Activated B cell treated with CpG ODN at 0.5 μM for 24 hours (primary cell): Measurements from ENCODE around the gene RAB3IL1. TPM values are rescaled to one million over a fixed set of nuclear protein-coding genes. Genes with fewer than 3 reads are reported as not detected.
A peak's percentile ranks its signal among the peaks of the same experiment; 100 is the strongest.
"Not testable (repeated sequence)": the region's sequence is repeated elsewhere in the genome, so short reads cannot be mapped to it uniquely, and the experiment has no call there.

ENCODE experiments used
- ATAC-seq: fragments of 200-7000 bp; cut with Tn5 transposase; one replicate; pipeline ENCODE4 v1.10.0; 2021; ENCODE audit warnings: low read depth, mild to moderate bottlenecking, moderate library complexity
- CTCF ChIA-PET: fragments of 350-600 bp; sonication (Branson Sonifier 250); formaldehyde crosslinking; loops from one replicate; lab custom pipeline; 2021; ENCODE audit warnings: antibody characterized with exemption; lab: Charles Lee
- POLR2A ChIA-PET: fragments of 350-600 bp; sonication (Branson Sonifier 250); formaldehyde crosslinking; loops from one replicate; lab custom pipeline; 2021; ENCODE audit warnings: antibody characterized with exemption; lab: Charles Lee
- DNase-seq: peaks from one replicate; pipeline ENCODE4 v3.0.0; 2022
- H3K27ac Mint-ChIP-seq: one replicate; pipeline ENCODE4 v1.8.0; 2020; ENCODE audit warnings: mixed read lengths
- H3K27me3 Mint-ChIP-seq: one replicate; pipeline ENCODE4 v1.8.0; 2021; ENCODE audit warnings: mixed read lengths
- H3K36me3 Mint-ChIP-seq: one replicate; pipeline ENCODE4 v1.8.0; 2021; ENCODE audit warnings: low read depth, mixed read lengths
- H3K4me1 Mint-ChIP-seq: one replicate; pipeline ENCODE4 v1.8.0; 2021; ENCODE audit warnings: mixed read lengths
- H3K4me3 Mint-ChIP-seq: one replicate; pipeline ENCODE4 v1.8.0; 2020; ENCODE audit warnings: mild to moderate bottlenecking, mixed read lengths
- H3K9me3 Mint-ChIP-seq: one replicate; pipeline ENCODE4 v1.8.0; 2020; ENCODE audit warnings: mixed read lengths
- CTCF ChIP-seq: fragments of 200-600 bp; IDR thresholded peaks from one replicate; pipeline ENCODE4 v1.8.0; 2022; ENCODE audit warnings: antibody characterized with exemption, mild to moderate bottlenecking
- intact Hi-C: fragments of 100-400 bp; cut with micrococcal nuclease; formaldehyde crosslinking; loops from one replicate; pipeline ENCODE4 v1.15.1; 2024
- total RNA-seq: library from RNA; stranded (reverse); gene quantifications from 2 replicates; pipeline ENCODE4 v1.2.3, GENCODE V29; 2022

The RAB3IL1 gene
- total RNA-seq, 1 donor from 2014 or later = not detected

GRCh38 chr11:61956191-61957020 lies 39.0 kb upstream of the RAB3IL1 start:
- no peak for DNase-seq
- ATAC-seq = no peak
- ChIA-PET CTCF (interaction anchor here (1.1 to 1.9 kb wide), 2 partner anchors 9 to 126 kb away, joined by 4 to 7 read pairs; no protein-coding TSS in a partner anchor), POLR2A (interaction anchor here (1.2 to 2.3 kb wide), 2 partner anchors 11 to 14 kb away, joined by 3 to 16 read pairs; partner anchors contain the start of gene FTH1)
- Mint-ChIP-seq H3K4me3 (peak overlapping the region; percentile 35), H3K36me3 (peaks cover 9% of the 10 kb centered on the region), H3K9me3 (no peaks in the 10 kb centered on the region), H3K4me1 (peaks cover 33% of the 10 kb centered on the region), H3K27me3 (peaks cover 2% of the 10 kb centered on the region), H3K27ac (no peak overlapping the region)
- TF ChIP-seq CTCF = no peak
- intact Hi-C loops = no loop called here

- peaks cover 29% of the 10 kb centered on the region for H3K4me1 Mint-ChIP-seq
- H3K9me3 Mint-ChIP-seq = no peaks in the 10 kb centered on the region
- no peak for TF ChIP-seq CTCF
- H3K4me3 Mint-ChIP-seq = peak overlapping the region; percentile 68
- ChIA-PET POLR2A (interaction anchor here (0.5 to 2.3 kb wide), 4 partner anchors 12 to 151 kb away, joined by 3 to 16 read pairs (median 4); partner anchors contain the start of gene FTH1), CTCF (interaction anchor here (1.1 to 1.9 kb wide), 2 partner anchors 58 to 126 kb away, joined by 3 to 7 read pairs; no protein-coding TSS in a partner anchor)
- H3K36me3 Mint-ChIP-seq = peaks cover 9% of the 10 kb centered on the region
- peaks cover 2% of the 10 kb centered on the region for H3K27me3 Mint-ChIP-seq
- no peak overlapping the region for H3K27ac Mint-ChIP-seq
- peak; percentile 72 for ATAC-seq
- no peak for DNase-seq
- intact Hi-C loops = loop anchor here (1.0 to 2.0 kb wide), 2 partner anchors 8 to 127 kb away; no protein-coding TSS in a partner anchor
Measured at GRCh38 chr11:61955422-61956135, 38.2 kb upstream of the RAB3IL1 start.

GRCh38 chr11:61954851-61955421 lies 37.6 kb upstream of the RAB3IL1 start:
- H3K9me3 Mint-ChIP-seq = no peaks in the 10 kb centered on the region
- ATAC-seq (peak; percentile 40), DNase-seq (no peak)
- H3K36me3 Mint-ChIP-seq = peaks cover 9% of the 10 kb centered on the region
- H3K4me3 Mint-ChIP-seq = peak overlapping the region; percentile 68
- intact Hi-C loops = loop anchor here (1.0 to 2.0 kb wide), 2 partner anchors 8 to 128 kb away; no protein-coding TSS in a partner anchor
- no peak overlapping the region for H3K27ac Mint-ChIP-seq
- peaks cover 25% of the 10 kb centered on the region for H3K4me1 Mint-ChIP-seq
- POLR2A ChIA-PET = interaction anchor here (0.5 to 2.3 kb wide), 5 partner anchors 13 to 144 kb away, joined by 3 to 16 read pairs (median 4); partner anchors contain the start of gene FTH1
- CTCF ChIA-PET = interaction anchor here (0.6 to 1.9 kb wide), 3 partner anchors 56 to 127 kb away, joined by 3 to 7 read pairs (median 3); no protein-coding TSS in a partner anchor
- TF ChIP-seq CTCF = no peak
- H3K27me3 Mint-ChIP-seq = peaks cover 2% of the 10 kb centered on the region

- intact Hi-C loops = loop anchor here (2.0 kb wide), 1 partner anchor 129 kb away; no protein-coding TSS in a partner anchor
- Mint-ChIP-seq H3K4me1 (peaks cover 25% of the 10 kb centered on the region), H3K27me3 (peaks cover 2% of the 10 kb centered on the region), H3K36me3 (peaks cover 8% of the 10 kb centered on the region), H3K27ac (no peak overlapping the region), H3K4me3 (no peak overlapping the region), H3K9me3 (no peaks in the 10 kb centered on the region)
- ChIA-PET POLR2A (interaction anchor here (0.5 to 2.3 kb wide), 3 partner anchors 13 to 145 kb away, joined by 4 to 16 read pairs (median 5); partner anchors contain the start of gene FTH1), CTCF (interaction anchor here (0.6 to 1.9 kb wide), 4 partner anchors 56 to 128 kb away, joined by 3 to 7 read pairs (median 4); no protein-coding TSS in a partner anchor)
- DNase-seq = no peak
- no peak for ATAC-seq
- no peak for TF ChIP-seq CTCF
Measured at GRCh38 chr11:61954106-61954850, 36.9 kb upstream of the RAB3IL1 start.

- not testable (repeated sequence) for H3K4me3 Mint-ChIP-seq, DNase-seq, H3K27ac Mint-ChIP-seq, H3K36me3 Mint-ChIP-seq, H3K9me3 Mint-ChIP-seq, H3K27me3 Mint-ChIP-seq, ATAC-seq
- POLR2A ChIA-PET = interaction anchor here (0.6 kb wide), 1 partner anchor 95 kb away, joined by 7 read pairs; no protein-coding TSS in a partner anchor
- intact Hi-C loops = loop anchor here (2.0 kb wide), 1 partner anchor 129 kb away; no protein-coding TSS in a partner anchor
- H3K4me1 Mint-ChIP-seq = peaks cover 20% of the 10 kb centered on the region
- CTCF ChIA-PET = interaction anchor here (0.9 kb wide), 1 partner anchor 128 kb away, joined by 4 read pairs; no protein-coding TSS in a partner anchor
Measured at GRCh38 chr11:61953632-61954031, 36.3 kb upstream of the RAB3IL1 start.
